ENCODE data around the gene ZC3H15. TPM values are rescaled to one million over a fixed set of nuclear protein-coding genes. Genes with fewer than 3 reads are reported as not detected.

ZC3H15 gene
- total RNA-seq, 1 experiment from 2014 or later = 86.5 TPM

DNA sequence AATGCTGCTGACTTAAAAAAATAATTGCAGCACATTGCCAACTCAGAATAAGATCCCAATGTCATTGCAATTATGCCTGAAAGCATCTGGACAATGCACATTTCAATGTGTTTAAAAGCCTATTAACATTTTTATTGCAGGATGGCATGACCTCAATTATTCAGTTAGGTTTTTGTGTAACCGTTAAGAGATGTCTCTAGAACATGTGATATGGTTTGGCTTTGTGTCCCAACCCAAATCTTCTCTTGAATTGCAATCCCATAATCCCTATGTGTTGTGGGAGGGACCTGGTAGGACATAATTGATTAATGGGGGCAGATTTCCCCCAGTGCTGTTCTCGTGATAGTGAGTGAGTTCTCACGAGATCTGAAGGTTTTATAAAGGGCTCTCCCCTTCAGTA, 43.2 kb upstream of the ZC3H15 start:
- intact Hi-C loops (cut with micrococcal nuclease; ENCODE audit: unreplicated experiment) = no loop called here
- DNase-seq = no peak
- Mint-ChIP-seq H3K4me1 (ENCODE audit: low read depth, unreplicated experiment) (peaks cover 41% of the 10 kb centered on the region), H3K27me3 (ENCODE audit: unreplicated experiment) (no peaks in the 10 kb centered on the region), H3K27ac (ENCODE audit: unreplicated experiment) (no peak overlapping the region), H3K9me3 (ENCODE audit: low read depth, unreplicated experiment) (peaks cover 5% of the 10 kb centered on the region), H3K4me3 (ENCODE audit: low read depth, unreplicated experiment) (no peak overlapping the region), H3K36me3 (ENCODE audit: insufficient read depth, unreplicated experiment) (peaks cover 14% of the 10 kb centered on the region)
- no TSS peak for BruUV-seq (replicated peaks)
- CTCF ChIA-PET = no interaction called here
- TF ChIP-seq, protein P1, sequence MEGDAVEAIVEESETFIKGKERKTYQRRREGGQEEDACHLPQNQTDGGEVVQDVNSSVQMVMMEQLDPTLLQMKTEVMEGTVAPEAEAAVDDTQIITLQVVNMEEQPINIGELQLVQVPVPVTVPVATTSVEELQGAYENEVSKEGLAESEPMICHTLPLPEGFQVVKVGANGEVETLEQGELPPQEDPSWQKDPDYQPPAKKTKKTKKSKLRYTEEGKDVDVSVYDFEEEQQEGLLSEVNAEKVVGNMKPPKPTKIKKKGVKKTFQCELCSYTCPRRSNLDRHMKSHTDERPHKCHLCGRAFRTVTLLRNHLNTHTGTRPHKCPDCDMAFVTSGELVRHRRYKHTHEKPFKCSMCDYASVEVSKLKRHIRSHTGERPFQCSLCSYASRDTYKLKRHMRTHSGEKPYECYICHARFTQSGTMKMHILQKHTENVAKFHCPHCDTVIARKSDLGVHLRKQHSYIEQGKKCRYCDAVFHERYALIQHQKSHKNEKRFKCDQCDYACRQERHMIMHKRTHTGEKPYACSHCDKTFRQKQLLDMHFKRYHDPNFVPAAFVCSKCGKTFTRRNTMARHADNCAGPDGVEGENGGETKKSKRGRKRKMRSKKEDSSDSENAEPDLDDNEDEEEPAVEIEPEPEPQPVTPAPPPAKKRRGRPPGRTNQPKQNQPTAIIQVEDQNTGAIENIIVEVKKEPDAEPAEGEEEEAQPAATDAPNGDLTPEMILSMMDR (IDR thresholded peaks at IDR 0.05; ENCODE audit: unreplicated experiment) = no peak

DNA sequence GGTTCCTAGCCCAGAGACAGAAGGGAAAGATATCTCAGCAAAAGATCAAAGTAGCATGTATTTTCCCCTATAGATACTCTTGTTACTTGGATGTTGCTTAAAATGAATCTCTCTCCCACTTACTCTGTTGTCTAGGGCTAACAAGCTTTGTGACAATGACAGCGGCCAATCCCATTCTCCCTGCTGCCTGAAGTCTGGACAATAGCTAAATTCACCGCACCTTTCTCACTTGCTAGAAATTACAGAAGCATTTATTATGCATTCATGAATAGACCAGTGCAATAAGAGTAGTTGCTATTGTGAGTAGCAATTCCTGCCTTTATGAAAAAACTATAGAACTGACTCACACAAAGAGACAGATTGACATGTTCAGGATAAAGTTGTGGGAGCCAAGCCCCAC, 42.2 kb upstream of the ZC3H15 start:
- no TSS peak for BruUV-seq (replicated peaks)
- Mint-ChIP-seq H3K36me3 (ENCODE audit: insufficient read depth, unreplicated experiment) (peaks cover 14% of the 10 kb centered on the region), H3K4me1 (ENCODE audit: low read depth, unreplicated experiment) (peaks cover 37% of the 10 kb centered on the region), H3K9me3 (ENCODE audit: low read depth, unreplicated experiment) (peaks cover 4% of the 10 kb centered on the region), H3K4me3 (ENCODE audit: low read depth, unreplicated experiment) (no peak overlapping the region), H3K27ac (ENCODE audit: unreplicated experiment) (no peak overlapping the region), H3K27me3 (ENCODE audit: unreplicated experiment) (no peaks in the 10 kb centered on the region)
- CTCF ChIA-PET = no interaction called here
- TF ChIP-seq, protein P1 (IDR thresholded peaks at IDR 0.05; ENCODE audit: unreplicated experiment) = no peak
- no peak for DNase-seq
- intact Hi-C loops (cut with micrococcal nuclease; ENCODE audit: unreplicated experiment) = no loop called here

DNA sequence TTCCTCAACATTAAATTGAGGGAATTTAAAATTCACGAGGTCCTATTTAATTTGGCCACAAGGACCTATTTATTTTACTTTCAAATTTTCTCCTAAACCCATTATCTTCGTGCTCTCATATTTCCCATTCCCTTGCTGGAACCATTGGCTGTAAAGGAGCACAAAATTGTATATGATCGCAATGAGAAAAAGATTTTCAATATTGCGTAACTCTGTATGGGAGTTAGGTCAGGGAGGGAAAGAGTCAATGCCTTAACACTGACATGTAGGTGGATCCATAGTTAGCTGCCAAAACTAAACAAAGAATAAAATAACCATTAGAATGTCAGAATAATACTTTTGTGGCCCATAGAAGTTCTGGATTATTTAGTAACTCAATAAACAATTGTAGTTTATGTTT, 40.6 kb upstream of the ZC3H15 start:
- H3K4me3 Mint-ChIP-seq (ENCODE audit: low read depth, unreplicated experiment) = no peak overlapping the region

DNA sequence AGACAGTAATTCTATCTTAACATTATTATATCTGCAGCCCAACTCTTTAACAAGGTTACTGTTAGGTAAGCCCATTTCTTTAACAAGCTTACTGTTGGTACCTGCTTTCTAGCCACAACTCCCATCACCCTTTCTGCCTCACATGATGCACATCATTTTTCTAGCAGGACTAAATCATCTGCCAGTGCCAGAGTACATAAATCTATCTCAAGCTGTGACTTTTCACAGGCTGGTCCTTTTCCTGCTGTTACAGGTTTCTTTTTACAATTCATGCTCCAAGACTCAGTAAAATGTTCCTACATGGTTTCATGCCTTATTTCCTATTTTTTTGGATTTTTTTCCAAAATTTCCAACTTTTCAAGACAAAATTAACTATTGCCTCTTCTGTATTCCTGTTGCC, 30.4 kb upstream of the ZC3H15 start:
- intact Hi-C loops (cut with micrococcal nuclease; ENCODE audit: unreplicated experiment) = no loop called here
- Mint-ChIP-seq H3K36me3 (ENCODE audit: insufficient read depth, unreplicated experiment) (no peaks in the 10 kb centered on the region), H3K9me3 (ENCODE audit: low read depth, unreplicated experiment) (no peaks in the 10 kb centered on the region), H3K27ac (ENCODE audit: unreplicated experiment) (no peak overlapping the region), H3K4me3 (ENCODE audit: low read depth, unreplicated experiment) (no peak overlapping the region), H3K4me1 (ENCODE audit: low read depth, unreplicated experiment) (peaks cover 5% of the 10 kb centered on the region), H3K27me3 (ENCODE audit: unreplicated experiment) (no peaks in the 10 kb centered on the region)
- TF ChIP-seq, protein P1 (IDR thresholded peaks at IDR 0.05; ENCODE audit: unreplicated experiment) = no peak
- BruUV-seq (replicated peaks) = no TSS peak
- no peak for DNase-seq
- CTCF ChIA-PET = no interaction called here

More for the DNA sequence above, 40.6 kb upstream of the ZC3H15 start:
- DNase-seq = no peak
- CTCF ChIA-PET = no interaction called here
- peaks cover 21% of the 10 kb centered on the region for H3K4me1 Mint-ChIP-seq (ENCODE audit: low read depth, unreplicated experiment)
- intact Hi-C loops (cut with micrococcal nuclease; ENCODE audit: unreplicated experiment) = loop anchor here (5.0 kb wide), 1 partner anchor 98 kb away; no protein-coding TSS in a partner anchor
- H3K27me3 Mint-ChIP-seq (ENCODE audit: unreplicated experiment) = no peaks in the 10 kb centered on the region
- H3K9me3 Mint-ChIP-seq (ENCODE audit: low read depth, unreplicated experiment) = no peaks in the 10 kb centered on the region
- no TSS peak for BruUV-seq (replicated peaks)
- TF ChIP-seq, protein P1 (IDR thresholded peaks at IDR 0.05; ENCODE audit: unreplicated experiment) = no peak
- H3K36me3 Mint-ChIP-seq (ENCODE audit: insufficient read depth, unreplicated experiment) = peaks cover 5% of the 10 kb centered on the region
- H3K27ac Mint-ChIP-seq (ENCODE audit: unreplicated experiment) = no peak overlapping the region
